ENCODE measurements around the gene HOXC6. TPM values are rescaled to one million over a fixed set of nuclear protein-coding genes. Genes with fewer than 3 reads are reported as not detected.
A peak's percentile ranks its signal among the peaks of the same experiment; 100 is the strongest.

HOXC6 gene
- total and polyA plus RNA-seq, 2 experiments from 2014 or later, result not detected

GRCh38 chr12:54033106-54033979, 5.1 kb downstream of the HOXC6 start:
- TF ChIP-seq, protein P1, sequence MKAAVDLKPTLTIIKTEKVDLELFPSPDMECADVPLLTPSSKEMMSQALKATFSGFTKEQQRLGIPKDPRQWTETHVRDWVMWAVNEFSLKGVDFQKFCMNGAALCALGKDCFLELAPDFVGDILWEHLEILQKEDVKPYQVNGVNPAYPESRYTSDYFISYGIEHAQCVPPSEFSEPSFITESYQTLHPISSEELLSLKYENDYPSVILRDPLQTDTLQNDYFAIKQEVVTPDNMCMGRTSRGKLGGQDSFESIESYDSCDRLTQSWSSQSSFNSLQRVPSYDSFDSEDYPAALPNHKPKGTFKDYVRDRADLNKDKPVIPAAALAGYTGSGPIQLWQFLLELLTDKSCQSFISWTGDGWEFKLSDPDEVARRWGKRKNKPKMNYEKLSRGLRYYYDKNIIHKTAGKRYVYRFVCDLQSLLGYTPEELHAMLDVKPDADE (IDR thresholded peaks at IDR 0.05), result no peak
- TF ChIP-seq EZH2phosphoT487 (IDR thresholded peaks at IDR 0.05; ENCODE audit: unreplicated experiment) (peak; percentile 92), CREB1 (CRISPR knock-in tag; IDR thresholded peaks at IDR 0.05; ENCODE audit: low read depth) (no peak), POLR2AphosphoS5 (IDR thresholded peaks at IDR 0.05; ENCODE audit: low read depth) (no peak), REST (IDR thresholded peaks at IDR 0.05; ENCODE audit: unreplicated experiment) (no peak), NANOG (IDR thresholded peaks at IDR 0.05; ENCODE audit: borderline replicate concordance) (no peak), ZNF331 (CRISPR knock-in tag; IDR thresholded peaks at IDR 0.05; ENCODE audit: low read depth) (no peak), EZH2 (IDR thresholded peaks at IDR 0.05; ENCODE audit: low read depth, unreplicated experiment) (peak; percentile 98), JUNB (IDR thresholded peaks at IDR 0.05; ENCODE audit: unreplicated experiment) (no peak), ZNF114 (CRISPR knock-in tag; IDR thresholded peaks at IDR 0.05) (no peak), STAT1 (IDR thresholded peaks at IDR 0.05; ENCODE audit: unreplicated experiment) (no peak)
- TF ChIP-seq, protein P2, sequence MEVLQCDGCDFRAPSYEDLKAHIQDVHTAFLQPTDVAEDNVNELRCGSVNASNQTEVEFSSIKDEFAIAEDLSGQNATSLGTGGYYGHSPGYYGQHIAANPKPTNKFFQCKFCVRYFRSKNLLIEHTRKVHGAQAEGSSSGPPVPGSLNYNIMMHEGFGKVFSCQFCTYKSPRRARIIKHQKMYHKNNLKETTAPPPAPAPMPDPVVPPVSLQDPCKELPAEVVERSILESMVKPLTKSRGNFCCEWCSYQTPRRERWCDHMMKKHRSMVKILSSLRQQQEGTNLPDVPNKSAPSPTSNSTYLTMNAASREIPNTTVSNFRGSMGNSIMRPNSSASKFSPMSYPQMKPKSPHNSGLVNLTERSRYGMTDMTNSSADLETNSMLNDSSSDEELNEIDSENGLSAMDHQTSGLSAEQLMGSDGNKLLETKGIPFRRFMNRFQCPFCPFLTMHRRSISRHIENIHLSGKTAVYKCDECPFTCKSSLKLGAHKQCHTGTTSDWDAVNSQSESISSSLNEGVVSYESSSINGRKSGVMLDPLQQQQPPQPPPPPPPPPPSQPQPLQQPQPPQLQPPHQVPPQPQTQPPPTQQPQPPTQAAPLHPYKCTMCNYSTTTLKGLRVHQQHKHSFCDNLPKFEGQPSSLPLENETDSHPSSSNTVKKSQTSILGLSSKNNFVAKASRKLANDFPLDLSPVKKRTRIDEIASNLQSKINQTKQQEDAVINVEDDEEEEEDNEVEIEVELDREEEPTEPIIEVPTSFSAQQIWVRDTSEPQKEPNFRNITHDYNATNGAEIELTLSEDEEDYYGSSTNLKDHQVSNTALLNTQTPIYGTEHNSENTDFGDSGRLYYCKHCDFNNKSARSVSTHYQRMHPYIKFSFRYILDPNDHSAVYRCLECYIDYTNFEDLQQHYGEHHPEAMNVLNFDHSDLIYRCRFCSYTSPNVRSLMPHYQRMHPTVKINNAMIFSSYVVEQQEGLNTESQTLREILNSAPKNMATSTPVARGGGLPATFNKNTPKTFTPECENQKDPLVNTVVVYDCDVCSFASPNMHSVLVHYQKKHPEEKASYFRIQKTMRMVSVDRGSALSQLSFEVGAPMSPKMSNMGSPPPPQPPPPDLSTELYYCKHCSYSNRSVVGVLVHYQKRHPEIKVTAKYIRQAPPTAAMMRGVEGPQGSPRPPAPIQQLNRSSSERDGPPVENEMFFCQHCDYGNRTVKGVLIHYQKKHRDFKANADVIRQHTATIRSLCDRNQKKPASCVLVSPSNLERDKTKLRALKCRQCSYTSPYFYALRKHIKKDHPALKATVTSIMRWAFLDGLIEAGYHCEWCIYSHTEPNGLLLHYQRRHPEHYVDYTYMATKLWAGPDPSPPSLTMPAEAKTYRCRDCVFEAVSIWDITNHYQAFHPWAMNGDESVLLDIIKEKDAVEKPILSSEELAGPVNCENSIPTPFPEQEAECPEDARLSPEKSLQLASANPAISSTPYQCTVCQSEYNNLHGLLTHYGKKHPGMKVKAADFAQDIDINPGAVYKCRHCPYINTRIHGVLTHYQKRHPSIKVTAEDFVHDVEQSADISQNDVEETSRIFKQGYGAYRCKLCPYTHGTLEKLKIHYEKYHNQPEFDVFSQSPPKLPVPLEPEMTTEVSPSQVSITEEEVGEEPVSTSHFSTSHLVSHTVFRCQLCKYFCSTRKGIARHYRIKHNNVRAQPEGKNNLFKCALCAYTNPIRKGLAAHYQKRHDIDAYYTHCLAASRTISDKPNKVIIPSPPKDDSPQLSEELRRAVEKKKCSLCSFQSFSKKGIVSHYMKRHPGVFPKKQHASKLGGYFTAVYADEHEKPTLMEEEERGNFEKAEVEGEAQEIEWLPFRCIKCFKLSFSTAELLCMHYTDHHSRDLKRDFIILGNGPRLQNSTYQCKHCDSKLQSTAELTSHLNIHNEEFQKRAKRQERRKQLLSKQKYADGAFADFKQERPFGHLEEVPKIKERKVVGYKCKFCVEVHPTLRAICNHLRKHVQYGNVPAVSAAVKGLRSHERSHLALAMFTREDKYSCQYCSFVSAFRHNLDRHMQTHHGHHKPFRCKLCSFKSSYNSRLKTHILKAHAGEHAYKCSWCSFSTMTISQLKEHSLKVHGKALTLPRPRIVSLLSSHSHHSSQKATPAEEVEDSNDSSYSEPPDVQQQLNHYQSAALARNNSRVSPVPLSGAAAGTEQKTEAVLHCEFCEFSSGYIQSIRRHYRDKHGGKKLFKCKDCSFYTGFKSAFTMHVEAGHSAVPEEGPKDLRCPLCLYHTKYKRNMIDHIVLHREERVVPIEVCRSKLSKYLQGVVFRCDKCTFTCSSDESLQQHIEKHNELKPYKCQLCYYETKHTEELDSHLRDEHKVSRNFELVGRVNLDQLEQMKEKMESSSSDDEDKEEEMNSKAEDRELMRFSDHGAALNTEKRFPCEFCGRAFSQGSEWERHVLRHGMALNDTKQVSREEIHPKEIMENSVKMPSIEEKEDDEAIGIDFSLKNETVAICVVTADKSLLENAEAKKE (CRISPR knock-in tag; IDR thresholded peaks at IDR 0.05), result no peak
- TF ChIP-seq, protein P3, sequence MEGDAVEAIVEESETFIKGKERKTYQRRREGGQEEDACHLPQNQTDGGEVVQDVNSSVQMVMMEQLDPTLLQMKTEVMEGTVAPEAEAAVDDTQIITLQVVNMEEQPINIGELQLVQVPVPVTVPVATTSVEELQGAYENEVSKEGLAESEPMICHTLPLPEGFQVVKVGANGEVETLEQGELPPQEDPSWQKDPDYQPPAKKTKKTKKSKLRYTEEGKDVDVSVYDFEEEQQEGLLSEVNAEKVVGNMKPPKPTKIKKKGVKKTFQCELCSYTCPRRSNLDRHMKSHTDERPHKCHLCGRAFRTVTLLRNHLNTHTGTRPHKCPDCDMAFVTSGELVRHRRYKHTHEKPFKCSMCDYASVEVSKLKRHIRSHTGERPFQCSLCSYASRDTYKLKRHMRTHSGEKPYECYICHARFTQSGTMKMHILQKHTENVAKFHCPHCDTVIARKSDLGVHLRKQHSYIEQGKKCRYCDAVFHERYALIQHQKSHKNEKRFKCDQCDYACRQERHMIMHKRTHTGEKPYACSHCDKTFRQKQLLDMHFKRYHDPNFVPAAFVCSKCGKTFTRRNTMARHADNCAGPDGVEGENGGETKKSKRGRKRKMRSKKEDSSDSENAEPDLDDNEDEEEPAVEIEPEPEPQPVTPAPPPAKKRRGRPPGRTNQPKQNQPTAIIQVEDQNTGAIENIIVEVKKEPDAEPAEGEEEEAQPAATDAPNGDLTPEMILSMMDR (conservative IDR thresholded peaks at IDR 0.05; ENCODE audit: low read depth in 2 of 2), result no peak
- peak; percentile 15 for ATAC-seq
- H3K4me3 Mint-ChIP-seq, result peak overlapping the region; percentile 19; the same call in 1 of the 3 replicates

More at GRCh38 chr12:54033106-54033979, 5.1 kb downstream of the HOXC6 start:
- Mint-ChIP-seq H3K4me1 (peaks cover 23% of the 10 kb centered on the region), H3K27me3 (ENCODE audit: insufficient read depth, low read depth, poor library complexity) (peaks cover 96% of the 10 kb centered on the region), H3K9me3 (peaks cover 6% of the 10 kb centered on the region), H3K27ac (no peak overlapping the region), H3K36me3 (ENCODE audit: low read depth) (no peaks in the 10 kb centered on the region; the same call in 2 of the 3 replicates)
- Histone ChIP-seq H3K4me3 (peak overlapping the region; percentile 13), H2AFZ (no peak overlapping the region), H4K20me1 (replicated peaks; ENCODE audit: insufficient read depth) (peaks cover 27% of the 10 kb centered on the region), H3K9me2 (ENCODE audit: insufficient read depth) (no peaks in the 10 kb centered on the region), H3K27ac (ENCODE audit: low read depth) (no peak overlapping the region), H3K4me1 (ENCODE audit: insufficient read depth) (peaks cover 31% of the 10 kb centered on the region), H3F3A (replicated peaks; ENCODE audit: low read depth) (peaks cover 25% of the 10 kb centered on the region; the same call in 1 of the 2 replicates), H3K79me2 (replicated peaks; ENCODE audit: insufficient read depth) (no peaks in the 10 kb centered on the region), H3K27me3 (ENCODE audit: insufficient read depth) (peaks cover 100% of the 10 kb centered on the region), H3K4me2 (peak overlapping the region; percentile 43; the same call in 1 of the 2 replicates), H3K36me3 (ENCODE audit: insufficient read depth) (no peaks in the 10 kb centered on the region)
- peak; percentile 47 for DNase-seq (ENCODE audit: low spot score)

Measured in GM23338 (cell line).